AG09319 (cell line): ENCODE measurements around the gene TMEM170B.

Experiments
- DNase-seq: peaks from one replicate; pipeline ENCODE4 v3.0.0-alpha.2; 2010; ENCODE audit warnings: low read depth; ENCODE audit errors: extremely low read depth
- CTCF ChIP-seq: IDR thresholded peaks from 2 replicates; pipeline ENCODE4 v1.5.1; 2011; ENCODE audit warnings: low read depth, mild to moderate bottlenecking, inconsistent platforms, low read length, moderate library complexity

TMEM170B gene

GRCh38 chr6:11622156-11622555 lies 84.6 kb downstream of the TMEM170B start:
- no peak for TF ChIP-seq CTCF
- DNase-seq = no peak

GRCh38 chr6:11623272-11623671 lies 85.7 kb downstream of the TMEM170B start:
- no peak for DNase-seq
- no peak for TF ChIP-seq CTCF

- DNase-seq = no peak
- no peak for TF ChIP-seq CTCF
These were observed 87.8 kb downstream of the TMEM170B start for GRCh38 chr6:11625302-11625701.

GRCh38 chr6:11626356-11626755 lies 88.8 kb downstream of the TMEM170B start:
- no peak for TF ChIP-seq CTCF
- no peak for DNase-seq

GRCh38 chr6:11628562-11628961 lies 91.0 kb downstream of the TMEM170B start:
- no peak for TF ChIP-seq CTCF
- no peak for DNase-seq

GRCh38 chr6:11631008-11631407 lies 93.5 kb downstream of the TMEM170B start:
- no peak for DNase-seq
- no peak for TF ChIP-seq CTCF

GRCh38 chr6:11631539-11631938 lies 94.0 kb downstream of the TMEM170B start:
- DNase-seq = no peak
- TF ChIP-seq CTCF = no peak

- TF ChIP-seq CTCF = no peak
- DNase-seq = no peak
These were observed 94.7 kb downstream of the TMEM170B start for GRCh38 chr6:11632231-11632630.
